ENCODE results near the gene GNL3L. TPM values are rescaled to one million over a fixed set of nuclear protein-coding genes. Genes with fewer than 3 reads are reported as not detected.
"Not testable (repeated sequence)": the region's sequence is repeated elsewhere in the genome, so short reads cannot be mapped to it uniquely, and the experiment has no call there.

The GNL3L gene, protein sequence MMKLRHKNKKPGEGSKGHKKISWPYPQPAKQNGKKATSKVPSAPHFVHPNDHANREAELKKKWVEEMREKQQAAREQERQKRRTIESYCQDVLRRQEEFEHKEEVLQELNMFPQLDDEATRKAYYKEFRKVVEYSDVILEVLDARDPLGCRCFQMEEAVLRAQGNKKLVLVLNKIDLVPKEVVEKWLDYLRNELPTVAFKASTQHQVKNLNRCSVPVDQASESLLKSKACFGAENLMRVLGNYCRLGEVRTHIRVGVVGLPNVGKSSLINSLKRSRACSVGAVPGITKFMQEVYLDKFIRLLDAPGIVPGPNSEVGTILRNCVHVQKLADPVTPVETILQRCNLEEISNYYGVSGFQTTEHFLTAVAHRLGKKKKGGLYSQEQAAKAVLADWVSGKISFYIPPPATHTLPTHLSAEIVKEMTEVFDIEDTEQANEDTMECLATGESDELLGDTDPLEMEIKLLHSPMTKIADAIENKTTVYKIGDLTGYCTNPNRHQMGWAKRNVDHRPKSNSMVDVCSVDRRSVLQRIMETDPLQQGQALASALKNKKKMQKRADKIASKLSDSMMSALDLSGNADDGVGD
- 23.7 TPM for polyA plus RNA-seq (ENCODE audit: insufficient read length)
- long read RNA-seq, donor 1, partial matches to known transcripts, result 20 of 22 reads
- long read RNA-seq, donor 1, other reads (novel, unspliced or antisense), result 0 of 22 reads
- long read RNA-seq, donor 2, result 0 reads
- long read RNA-seq, donor 3, partial matches to known transcripts, result 15 of 16 reads
- long read RNA-seq, donor 3, other reads (novel, unspliced or antisense), result 0 of 16 reads
- long read RNA-seq, donor 4, result 0 reads
- long read RNA-seq, donor 5, partial matches to known transcripts, result 0 of 1 reads
- long read RNA-seq, donor 5, other reads (novel, unspliced or antisense), result 0 of 1 reads
- long read RNA-seq, donor 6, result 0 reads
- long read RNA-seq, donor 7, partial matches to known transcripts, result 5 of 6 reads
- long read RNA-seq, donor 7, other reads (novel, unspliced or antisense), result 0 of 6 reads
- long read RNA-seq, donor 8, result 0 reads

DNA sequence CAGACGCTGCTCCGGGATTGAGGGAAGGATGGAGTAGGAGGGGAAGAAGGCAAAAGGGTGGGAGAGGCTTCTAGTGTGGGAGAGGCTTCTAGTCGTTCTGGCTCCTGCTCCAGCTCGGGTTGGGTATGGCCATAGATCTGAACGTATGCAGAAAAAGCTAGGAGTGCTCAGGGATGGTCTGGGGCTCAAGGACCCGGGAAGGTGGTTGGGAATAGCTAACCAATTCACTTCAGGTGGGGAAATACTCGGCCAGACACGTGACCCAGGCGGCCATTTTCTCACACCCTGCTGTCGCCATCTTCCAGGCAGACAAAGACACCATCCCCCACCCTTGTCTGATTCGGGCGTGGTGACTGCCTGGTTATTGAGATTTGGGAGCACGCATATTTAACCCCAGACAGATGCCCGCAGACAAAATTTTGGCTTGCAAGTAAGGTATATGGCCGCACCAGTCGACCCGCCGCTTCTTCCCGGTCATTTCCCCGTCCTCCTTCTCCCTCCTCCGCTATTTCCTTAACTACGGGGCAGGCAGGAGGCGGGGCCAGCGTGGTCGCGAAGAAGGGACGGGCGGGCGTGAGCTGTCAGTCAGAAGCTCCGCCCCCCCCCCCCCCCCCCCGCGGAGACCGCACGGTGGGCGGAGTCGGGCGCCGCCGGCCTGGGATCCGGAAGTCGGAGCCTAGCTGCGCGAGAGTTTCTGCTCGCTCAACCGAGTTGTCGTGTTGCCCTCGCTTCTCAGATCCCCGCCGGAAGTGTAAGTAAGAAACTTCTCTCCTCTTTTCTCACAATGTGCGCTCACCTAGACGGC lies at the start of gene GNL3L:
Gene GNL3L (plus strand): TSS at position 668 of the 805 bp plus-strand sequence. CDS start 2,348 bp downstream, outside the sequence.
- peak; percentile 77 for DNase-seq

DNA sequence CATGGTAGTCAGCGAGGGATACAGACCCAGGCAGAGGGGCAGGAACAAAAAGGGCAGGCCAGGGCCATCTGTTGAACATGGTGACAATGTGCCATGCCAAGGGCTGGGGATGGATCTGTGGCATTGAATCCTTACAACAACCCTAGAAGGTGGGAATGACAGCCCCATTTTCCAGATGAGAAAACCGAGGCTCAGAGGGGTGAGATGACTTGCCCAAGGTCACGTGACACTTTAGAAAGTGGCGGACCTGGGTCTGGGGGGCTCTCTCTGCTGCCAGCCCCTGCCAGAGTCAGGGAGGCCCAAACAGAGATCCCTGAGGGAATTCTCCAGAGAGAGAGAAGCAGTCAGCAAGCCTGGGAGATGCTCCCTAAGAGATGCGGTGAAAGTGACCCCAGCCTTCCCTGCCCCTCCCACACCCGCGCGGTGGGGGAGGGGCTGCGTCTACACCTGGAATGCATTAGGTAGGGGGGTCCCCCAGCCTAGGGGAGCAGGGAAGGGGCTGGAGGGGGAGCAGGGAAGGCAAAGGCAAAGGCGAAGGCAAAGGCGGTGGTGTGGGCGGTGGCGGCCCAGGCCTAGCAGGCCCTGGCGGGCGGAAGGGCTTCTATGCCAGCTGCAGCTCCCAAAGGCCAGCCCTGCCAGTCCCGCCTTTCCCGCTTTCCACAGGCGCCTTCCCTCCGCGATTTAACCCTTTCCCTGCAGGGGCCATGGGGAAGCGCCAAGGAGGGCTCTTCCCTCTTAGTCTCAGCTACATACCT lies 47.0 kb upstream of the GNL3L start:
- no peak for DNase-seq

DNA sequence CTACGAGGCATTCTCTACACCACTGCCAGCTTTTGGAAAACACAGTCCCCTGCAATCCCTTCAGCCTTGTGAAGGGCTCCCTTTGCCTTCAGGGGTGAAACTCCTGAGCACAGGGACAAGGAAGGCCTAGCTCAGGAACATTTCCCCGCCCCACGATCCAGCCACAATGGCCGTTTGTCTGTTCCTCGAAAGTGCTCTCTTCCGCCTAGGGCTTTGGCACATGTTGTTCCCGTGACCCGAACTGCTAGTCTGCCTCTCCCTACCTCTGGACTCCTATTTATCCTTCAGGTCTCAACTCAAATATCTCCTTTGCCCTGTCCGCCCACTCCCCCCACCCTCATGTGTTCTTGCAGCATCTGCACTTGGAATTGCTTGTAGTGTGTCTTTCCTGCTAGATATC lies 46.1 kb upstream of the GNL3L start:
- no peak for DNase-seq

DNA sequence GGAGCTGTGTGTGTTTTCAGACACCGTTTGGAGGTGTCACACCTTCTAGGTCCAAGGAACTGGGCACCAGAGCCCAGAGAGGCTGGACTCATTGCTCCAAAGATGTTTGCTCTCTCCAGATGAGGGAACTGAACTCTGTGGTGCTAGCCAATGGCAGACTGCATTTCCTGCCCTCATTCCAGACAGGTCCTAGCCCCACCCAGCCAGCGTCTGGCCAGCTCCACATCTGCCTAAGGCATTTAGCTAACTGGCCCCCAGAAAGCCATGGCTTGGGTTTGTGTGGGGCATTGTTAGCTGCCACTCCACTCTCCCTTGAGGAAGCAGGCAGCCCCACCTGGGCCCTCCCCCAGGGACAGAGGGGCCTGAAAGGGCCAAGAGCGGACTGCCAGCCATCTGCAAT lies 45.4 kb upstream of the GNL3L start:
- no peak for DNase-seq

DNA sequence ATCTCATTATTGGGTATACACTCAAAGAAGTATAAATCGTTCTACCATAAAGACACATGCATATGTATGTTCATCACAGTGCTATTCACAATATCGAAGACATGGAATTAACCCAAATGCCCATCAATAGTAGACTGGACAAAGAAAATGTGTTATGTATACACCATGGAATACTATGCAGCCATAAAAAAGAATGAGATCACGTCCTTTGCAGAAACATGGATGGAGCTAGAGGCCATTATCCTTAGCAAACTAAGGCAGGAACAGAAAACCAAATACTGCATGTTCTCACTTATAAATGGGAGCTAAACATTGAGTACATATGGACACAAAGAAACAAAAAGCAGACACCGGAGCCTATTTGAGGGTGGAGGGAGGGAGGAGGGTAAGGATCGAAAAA lies 40.2 kb upstream of the GNL3L start:
- DNase-seq, result not testable (repeated sequence)

DNA sequence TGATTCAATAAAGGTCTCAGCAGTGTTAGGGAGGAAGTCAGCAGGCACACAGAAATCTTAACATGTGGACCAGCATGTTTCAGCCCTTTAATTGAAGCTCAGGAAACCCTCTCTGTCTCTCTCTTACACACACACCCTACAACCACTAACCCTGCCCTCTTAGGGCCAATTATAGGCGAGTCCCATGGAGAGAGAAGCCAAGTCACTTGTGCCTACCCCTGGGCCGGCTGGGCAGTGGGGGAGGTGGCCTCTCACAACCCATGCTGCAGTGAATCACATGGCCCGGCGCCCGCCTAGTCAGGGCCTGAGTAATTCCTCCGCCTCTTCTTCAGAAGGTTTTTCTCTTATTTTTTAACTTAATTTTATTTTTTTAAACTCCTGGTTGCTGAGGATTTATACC lies 37.7 kb upstream of the GNL3L start:
- no peak for DNase-seq

DNA sequence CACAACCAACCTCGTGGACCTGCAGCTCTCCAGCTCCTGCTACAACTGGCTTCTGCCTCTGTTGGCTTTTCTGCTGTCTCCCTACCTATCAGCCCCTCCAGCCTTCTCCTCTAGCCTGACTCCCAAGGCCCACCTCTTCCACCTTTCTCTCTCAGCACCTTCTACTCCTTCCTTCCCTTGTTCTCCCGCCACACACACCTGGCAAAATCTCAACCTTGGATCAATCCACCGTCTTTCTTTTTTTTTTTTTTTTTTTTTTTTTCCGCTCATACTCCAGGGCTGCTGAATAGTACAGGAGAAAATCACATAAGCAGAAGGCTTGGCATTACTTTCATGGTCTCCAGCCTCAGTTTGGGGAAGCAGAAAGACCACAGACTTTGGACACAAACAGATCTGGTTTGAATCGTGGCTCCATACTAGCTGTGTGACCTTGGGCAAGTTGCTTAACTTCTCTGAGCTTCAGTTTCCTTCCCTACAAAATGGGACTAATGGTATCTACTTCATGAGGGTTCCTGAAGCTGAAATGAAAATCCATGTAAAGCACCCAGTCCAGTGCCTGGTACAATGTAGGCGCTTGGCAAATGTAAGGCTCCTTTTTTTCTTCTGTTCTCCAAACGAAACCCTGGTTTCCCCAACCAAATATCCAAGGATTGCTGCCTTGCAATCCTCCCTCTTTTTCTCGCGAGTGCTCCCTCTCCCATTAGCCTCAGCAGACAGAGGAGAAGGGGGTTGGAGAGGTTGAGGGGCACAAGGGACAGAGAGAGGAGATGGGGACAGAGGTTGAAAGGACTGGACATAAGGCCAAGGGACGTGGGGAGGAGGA lies 35.6 kb upstream of the GNL3L start:
- no peak for DNase-seq

DNA sequence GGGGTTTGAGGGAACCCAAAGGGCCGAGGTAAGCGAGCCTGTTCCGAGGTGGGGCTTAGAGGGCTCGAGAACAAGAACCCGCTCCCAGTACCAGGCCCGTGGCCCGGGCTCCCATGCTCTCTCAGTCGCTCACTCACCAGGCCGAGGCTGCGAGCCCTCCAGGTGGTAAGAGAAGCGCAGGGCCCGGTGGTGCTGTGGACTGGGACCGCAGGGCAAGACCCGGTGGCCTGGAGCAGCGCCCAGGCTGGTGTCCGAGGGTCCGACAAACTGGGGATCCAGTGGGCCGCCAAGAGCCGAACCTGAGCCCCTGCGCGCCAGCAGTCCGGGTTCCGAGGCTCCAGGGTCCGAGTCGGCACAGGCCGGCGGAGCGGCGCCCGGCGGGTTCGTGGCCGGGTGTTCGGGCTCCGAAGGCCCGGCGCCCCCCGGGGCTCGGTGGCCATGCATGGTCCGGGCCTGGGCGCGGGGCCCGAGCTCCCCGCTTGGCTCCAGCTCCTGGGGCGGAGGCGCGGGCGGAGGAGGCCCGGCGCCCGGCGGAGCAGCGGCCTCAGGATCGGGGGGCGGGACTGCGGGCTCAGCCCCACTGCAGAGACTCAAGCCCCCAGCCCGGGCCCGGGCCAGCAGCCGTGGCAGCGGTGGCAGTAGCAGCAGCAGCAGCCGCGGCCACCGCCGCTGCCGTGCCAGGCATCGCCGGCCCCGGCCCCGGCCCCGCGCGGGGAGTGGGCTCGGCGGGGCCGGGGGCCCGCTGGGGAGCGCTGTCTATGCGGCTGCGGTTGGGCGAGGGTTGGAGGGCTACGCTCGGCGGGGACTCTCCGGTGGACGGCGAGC lies 34.8 kb upstream of the GNL3L start:
- no peak for DNase-seq

DNA sequence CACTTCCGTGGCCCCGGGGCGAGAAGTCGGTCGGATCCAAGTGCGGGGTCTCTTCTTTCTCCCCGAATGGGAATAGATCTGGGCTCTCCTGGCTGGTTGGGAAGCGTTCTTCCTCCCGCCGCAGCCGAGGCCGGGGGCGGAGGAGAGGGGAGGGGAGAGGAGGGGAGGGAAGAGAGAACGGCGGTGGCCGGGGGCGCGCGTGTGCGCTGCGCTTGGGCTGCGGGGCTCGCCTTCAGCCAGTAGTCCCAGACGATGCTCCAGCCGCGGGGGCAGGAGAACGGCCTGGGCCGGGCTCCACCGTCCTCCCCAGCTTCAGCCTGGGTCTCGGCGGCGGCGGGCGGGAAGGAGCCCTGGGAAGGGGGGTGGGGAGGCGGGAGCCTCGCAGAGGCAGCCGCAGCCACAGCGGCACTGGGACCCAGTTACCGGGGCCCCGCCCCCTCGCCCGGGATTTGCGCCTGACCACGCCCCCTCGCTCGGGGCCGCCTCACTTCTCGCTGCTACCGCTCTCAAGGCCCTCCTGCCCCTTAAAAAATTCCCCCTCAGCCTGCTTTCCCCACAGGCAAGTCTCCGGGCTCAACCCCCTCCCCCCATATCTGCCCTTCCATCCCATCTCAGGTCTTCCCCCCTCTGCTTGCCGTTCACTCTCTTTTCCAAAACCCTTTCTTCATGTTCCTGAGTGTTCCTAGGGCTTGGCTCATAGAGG lies 34.1 kb upstream of the GNL3L start, which contains the start of gene FGD1:
Gene FGD1 (minus strand): TSS at position 421 of the 703 bp plus-strand sequence. CDS start 802 bp downstream, outside the sequence.
- peak; percentile 67 for DNase-seq

DNA sequence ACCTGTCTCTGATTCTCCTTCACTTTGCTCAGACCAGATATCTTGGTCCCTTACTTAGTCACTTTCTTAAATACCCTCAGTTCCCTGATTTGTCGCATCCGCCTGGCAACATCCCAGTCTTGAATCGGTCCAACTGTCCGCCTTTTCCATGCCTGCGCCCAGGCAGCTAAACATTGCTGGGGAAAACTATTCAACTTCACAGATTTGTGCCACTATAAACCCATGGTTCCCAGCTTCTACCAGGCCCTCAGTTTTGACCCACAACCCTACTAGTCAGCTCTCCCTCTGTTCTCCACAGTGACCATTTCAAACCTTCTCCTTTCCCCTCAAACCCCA lies 33.5 kb upstream of the GNL3L start:
- DNase-seq, result no peak

DNA sequence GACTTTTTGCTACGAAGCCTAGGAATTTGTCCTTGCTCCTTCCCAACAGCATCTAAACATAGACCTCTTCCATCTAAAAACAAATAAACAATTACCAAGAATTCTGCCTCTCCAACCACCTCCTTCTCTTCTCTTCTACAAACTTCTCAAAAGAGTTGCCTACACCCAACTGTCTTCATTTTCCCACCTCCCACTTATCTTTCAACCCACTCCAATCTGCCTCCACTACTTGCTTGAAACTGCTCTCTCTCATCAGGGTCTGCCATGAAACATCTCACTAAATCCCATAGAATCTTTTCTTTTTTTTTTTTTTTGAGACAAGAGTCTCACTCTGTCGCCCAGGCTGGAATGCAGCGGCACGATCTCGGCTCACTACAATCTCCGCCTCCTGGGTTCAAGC lies 33.1 kb upstream of the GNL3L start:
- DNase-seq, result no peak

DNA sequence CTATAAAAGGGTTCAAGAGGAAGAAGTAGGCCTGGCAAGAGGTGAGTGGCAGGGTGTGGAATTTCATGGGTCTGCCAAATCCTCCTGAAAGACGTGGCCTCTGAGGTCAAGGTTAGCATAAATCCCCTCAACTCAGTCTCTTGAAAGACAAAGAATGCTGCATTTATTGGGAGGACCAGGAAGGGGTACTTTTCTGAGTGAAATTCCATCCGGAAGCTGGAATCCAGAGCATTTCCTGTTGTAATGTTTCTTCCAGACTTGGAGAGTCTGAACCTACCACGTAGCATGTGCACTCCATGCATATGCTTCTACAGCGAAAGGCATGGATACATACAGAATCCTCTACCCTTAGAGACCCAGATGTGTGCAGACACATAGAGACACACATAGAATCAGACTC lies 20.6 kb upstream of the GNL3L start:
- DNase-seq, result peak; percentile 67

DNA sequence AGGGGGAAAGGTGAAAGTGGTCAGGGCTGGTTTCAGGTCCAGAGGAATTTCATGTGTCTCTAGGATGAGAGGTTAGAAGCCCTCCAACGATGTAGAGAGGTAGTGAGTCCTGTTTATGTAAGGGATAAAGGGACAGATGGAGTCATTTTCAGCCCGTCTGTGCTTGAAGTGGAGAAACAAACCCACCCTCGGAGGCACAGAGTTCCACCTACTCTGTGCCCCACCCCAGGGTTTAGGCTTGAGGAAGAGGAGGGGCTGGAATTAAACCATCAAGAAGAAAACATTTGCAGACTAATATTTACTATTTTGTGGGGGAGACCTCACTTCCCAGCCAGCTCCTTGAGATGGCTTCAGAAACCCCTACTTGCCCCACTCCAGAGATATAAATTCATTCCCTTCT lies 868 bp upstream of the GNL3L start:
- DNase-seq, result no peak

DNA sequence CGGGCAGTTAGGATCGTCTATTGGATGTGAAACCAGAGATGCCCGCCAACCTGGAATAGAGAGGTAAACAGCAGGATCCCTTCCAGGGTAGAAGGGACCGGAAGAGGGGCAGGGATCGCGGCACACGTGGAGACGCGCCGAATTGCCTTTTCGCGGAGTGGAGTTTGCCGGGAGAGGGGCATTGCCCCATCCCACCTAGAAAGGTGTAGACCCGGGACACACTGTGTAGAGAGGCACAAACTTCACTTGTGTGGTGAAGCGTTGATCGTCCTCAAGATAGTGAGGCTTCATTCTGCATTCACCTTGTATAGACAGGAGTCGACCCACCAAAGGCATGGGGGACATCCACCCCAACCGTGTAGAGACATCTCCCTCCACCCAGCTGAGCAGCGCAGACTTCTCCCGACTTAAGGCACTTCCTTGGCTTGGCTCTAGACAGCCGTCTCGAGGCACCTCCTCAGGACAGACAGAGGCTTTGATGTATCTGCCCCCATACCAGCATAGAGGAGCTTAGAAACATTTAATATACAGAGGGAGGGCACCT lies 410 bp downstream of the GNL3L start:
- no peak for DNase-seq

DNA sequence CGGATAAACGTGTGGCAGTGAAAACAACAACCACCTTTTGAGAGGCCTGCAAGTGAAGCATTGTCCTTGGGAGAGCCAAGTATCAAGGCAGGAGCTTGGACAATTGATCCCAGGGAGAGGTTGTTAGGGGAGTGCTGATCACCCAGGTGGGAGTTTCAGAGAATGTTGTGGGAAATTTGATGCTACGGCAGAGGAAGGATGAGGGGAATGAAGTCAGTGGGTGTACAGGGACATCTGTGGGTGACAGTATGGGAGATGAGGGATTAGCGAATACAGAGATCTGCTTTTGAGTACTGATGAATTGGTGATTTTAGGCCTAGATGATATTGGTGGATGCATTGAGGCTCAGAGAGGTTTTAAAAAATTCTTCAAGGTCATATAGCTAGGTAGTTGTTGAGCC lies 4.3 kb downstream of the GNL3L start:
- DNase-seq, result no peak

DNA sequence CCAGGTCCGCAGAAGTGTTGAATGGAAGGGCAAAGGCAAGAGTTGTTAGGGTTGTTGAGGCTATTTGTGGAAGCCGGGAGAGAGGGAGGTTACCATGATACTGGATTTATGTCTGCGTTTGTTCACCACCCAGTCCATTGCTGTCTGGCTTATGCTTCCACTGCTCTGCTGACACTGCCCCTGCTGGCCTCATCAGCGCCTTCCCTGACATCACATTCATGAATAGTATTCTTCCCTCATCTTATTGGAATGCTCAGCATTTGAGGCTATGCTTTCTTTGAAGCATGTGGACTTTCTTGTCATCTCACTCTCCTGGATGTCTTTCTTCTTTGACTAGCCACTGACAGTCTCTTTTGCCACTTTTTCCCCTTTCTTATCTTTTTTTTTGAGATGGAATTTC lies 10.3 kb downstream of the GNL3L start:
- no peak for DNase-seq

DNA sequence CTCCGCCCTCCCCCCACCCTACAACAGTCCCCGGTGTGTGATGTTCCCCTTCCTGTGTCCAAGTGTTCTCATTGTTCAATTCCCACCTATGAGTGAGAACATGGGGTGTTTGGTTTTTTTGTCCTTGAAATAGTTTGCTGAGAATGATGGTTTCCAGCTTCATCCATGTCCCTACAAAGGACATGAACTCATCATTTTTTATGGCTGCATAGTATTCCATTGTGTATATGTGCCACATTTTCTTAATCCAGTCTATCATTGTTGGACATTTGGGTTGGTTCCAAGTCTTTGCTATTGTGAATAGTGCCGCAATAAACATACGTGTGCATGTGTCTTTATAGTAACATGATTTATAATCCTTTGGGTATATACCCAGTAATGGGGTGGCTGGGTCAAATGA lies 12.2 kb downstream of the GNL3L start:
- DNase-seq, result not testable (repeated sequence)

DNA sequence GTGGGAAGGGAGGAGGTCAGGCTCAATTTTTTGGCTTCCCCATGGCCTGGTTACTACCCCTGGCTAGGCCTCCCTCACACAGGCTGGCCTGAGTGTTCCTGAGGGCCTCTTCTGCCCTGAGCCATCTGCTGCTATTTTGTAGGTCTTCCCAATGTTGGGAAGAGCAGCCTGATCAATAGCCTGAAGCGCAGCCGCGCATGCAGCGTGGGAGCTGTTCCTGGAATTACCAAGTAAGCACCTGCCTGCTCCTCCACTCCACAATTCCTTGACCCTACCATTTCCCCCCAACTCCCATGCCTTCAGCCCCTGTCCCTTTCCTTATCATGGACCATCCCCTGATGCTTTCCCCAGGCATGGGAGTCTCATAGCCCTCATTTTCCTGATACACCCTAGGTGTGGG lies 20.8 kb downstream of the GNL3L start:
- no peak for DNase-seq
